ENCODE results near the gene XRCC4.

XRCC4 gene

GRCh38 chr5:83396662-83397061, 319.3 kb downstream of the XRCC4 start:
- DNase-seq = no peak

GRCh38 chr5:83397658-83398057, 320.3 kb downstream of the XRCC4 start:
- no peak for DNase-seq

GRCh38 chr5:83400241-83400640, 322.9 kb downstream of the XRCC4 start:
- no peak for DNase-seq

- DNase-seq = no peak
Measured at GRCh38 chr5:83400701-83401100, 323.4 kb downstream of the XRCC4 start.

DNA sequence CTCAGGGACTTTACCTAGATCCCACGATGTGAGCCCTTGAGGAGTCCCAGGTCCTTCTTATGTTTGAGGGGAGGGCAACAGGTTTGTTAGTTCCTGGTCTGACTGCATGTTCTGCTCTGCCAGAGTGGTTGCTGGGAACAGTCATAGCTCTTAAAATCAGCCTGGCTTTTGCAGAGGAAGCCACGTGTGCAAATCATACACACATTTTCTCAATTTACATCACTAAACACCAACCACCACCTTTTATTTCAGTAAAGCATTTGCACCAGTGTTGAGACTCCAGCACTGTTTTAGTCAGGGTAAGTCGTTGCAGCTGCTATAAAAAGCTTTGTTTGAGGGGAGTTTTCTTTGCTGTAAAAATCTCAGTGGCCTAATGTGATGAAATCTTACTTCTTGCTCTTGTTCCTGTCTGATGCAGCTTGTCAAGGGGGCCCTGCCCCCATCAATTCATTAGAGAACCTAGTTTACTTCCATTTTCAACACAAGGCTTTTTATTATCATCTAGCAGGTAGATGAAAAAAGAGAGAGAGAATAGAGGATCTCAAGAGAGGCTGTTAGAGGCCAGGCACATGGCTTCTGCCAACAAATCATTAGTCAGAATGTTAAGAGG, 323.9 kb downstream of the XRCC4 start:
- DNase-seq = no peak

GRCh38 chr5:83401775-83402174, 324.4 kb downstream of the XRCC4 start:
- no peak for DNase-seq
